HEK293 (cell line): Measurements from ENCODE around the gene SEMA6A.

Experiments used
- CTCF ChIA-PET: fragments of 350-600 bp; formaldehyde crosslinking; extraction: SDS; loops from one replicate; lab custom pipeline; 2021; ENCODE audit warnings: antibody characterized with exemption; lab: Yijun Ruan, JAX
- POLR2A ChIA-PET: fragments of 300-600 bp; formaldehyde crosslinking; extraction: SDS; loops from one replicate; lab custom pipeline; 2020; ENCODE audit warnings: antibody characterized with exemption, inconsistent platforms; lab: Yijun Ruan, JAX
- H3K27ac ChIP-seq: fragments of 200-500 bp; sonication (Bioruptor generic); 2 replicates; pipeline ENCODE4 v1.5.1; 2014; ENCODE audit warnings: low read depth, low read length, control low read depth, inconsistent platforms; ENCODE audit errors: extremely low read depth
- H3K36me3 ChIP-seq, 2 experiments: fragments of 200-500 bp in 1 of 2; sonication (Bioruptor generic) in 1 of 2; 1 replicate in 1 of 2; 2 replicates in 1 of 2; pipeline ENCODE4 v1.5.1; 2014 to 2017; ENCODE audit warnings: inconsistent platforms in 2 of 2, low read length in 2 of 2; ENCODE audit not compliant: control insufficient read depth in 2 of 2, insufficient read depth in 1 of 2
- H3K4me1 ChIP-seq: fragments of 200-500 bp; sonication (Bioruptor generic); 2 replicates; pipeline ENCODE4 v1.5.1; 2014; ENCODE audit warnings: mild to moderate bottlenecking, low read length, inconsistent platforms; ENCODE audit not compliant: control insufficient read depth, insufficient read depth
- H3K4me3 ChIP-seq: 2 replicates; pipeline ENCODE4 v1.5.1; 2011; ENCODE audit warnings: low read depth, mild to moderate bottlenecking, control low read depth, low read length, moderate library complexity
- H3K9me3 ChIP-seq: fragments of 200-500 bp; sonication (Bioruptor generic); 2 replicates; pipeline ENCODE4 v1.5.1; 2014; ENCODE audit warnings: low read depth, low read length, inconsistent platforms; ENCODE audit not compliant: control insufficient read depth, insufficient read depth
- MZF1 ChIP-seq: fragments of 450-650 bp; formaldehyde crosslinking; IDR thresholded peaks from 2 replicates; pipeline ENCODE4 v1.5.1; 2017; ENCODE audit warnings: missing biosample characterization, missing genetic modification characterization, borderline replicate concordance
- PRDM1 ChIP-seq: fragments of 450-650 bp; formaldehyde crosslinking; IDR thresholded peaks from 2 replicates; pipeline ENCODE4; 2016; ENCODE audit warnings: missing biosample characterization, missing genetic modification characterization
- SALL2 ChIP-seq: fragments of 450-650 bp; formaldehyde crosslinking; IDR thresholded peaks from 2 replicates; pipeline ENCODE4 v1.5.0; 2017; ENCODE audit warnings: missing biosample characterization, mild to moderate bottlenecking, missing genetic modification characterization, borderline replicate concordance
- ZBTB20 ChIP-seq: fragments of 450-650 bp; formaldehyde crosslinking; IDR thresholded peaks from 2 replicates; pipeline ENCODE4 v1.5.1; 2016; ENCODE audit warnings: missing biosample characterization, missing genetic modification characterization
- ZFHX2 ChIP-seq: fragments of 450-650 bp; formaldehyde crosslinking; conservative IDR thresholded peaks from 2 replicates; pipeline ENCODE4 v1.5.1; 2016; ENCODE audit warnings: missing biosample characterization, missing genetic modification characterization
- ZFP3 ChIP-seq: fragments of 450-650 bp; formaldehyde crosslinking; IDR thresholded peaks from 2 replicates; pipeline ENCODE4 v1.5.1; 2016; ENCODE audit warnings: low read depth, missing biosample characterization, missing genetic modification characterization
- ZNF133 ChIP-seq: fragments of 450-650 bp; formaldehyde crosslinking; IDR thresholded peaks from 2 replicates; pipeline ENCODE4 v1.5.1; 2016; ENCODE audit warnings: missing biosample characterization, missing genetic modification characterization
- ZNF169 ChIP-seq: fragments of 450-650 bp; formaldehyde crosslinking; IDR thresholded peaks from 2 replicates; pipeline ENCODE4 v1.5.1; 2016; ENCODE audit warnings: missing biosample characterization, missing genetic modification characterization
- ZNF175 ChIP-seq: fragments of 450-650 bp; formaldehyde crosslinking; IDR thresholded peaks from 2 replicates; pipeline ENCODE4 v1.5.1; 2016; ENCODE audit warnings: missing biosample characterization, missing genetic modification characterization
- ZNF26 ChIP-seq: fragments of 450-650 bp; formaldehyde crosslinking; IDR thresholded peaks from 2 replicates; pipeline ENCODE4 v1.5.1; 2016; ENCODE audit warnings: missing biosample characterization, missing genetic modification characterization
- ZNF311 ChIP-seq: fragments of 450-650 bp; formaldehyde crosslinking; IDR thresholded peaks from 2 replicates; pipeline ENCODE4 v1.5.1; 2017; ENCODE audit warnings: missing biosample characterization, missing genetic modification characterization, borderline replicate concordance
- ZNF366 ChIP-seq: fragments of 450-650 bp; formaldehyde crosslinking; conservative IDR thresholded peaks from 2 replicates; pipeline ENCODE4 v1.5.1; 2016; ENCODE audit warnings: missing biosample characterization, missing genetic modification characterization
- ZNF561 ChIP-seq: fragments of 450-650 bp; IDR thresholded peaks from 2 replicates; pipeline ENCODE4 v1.5.1; 2018; ENCODE audit warnings: missing biosample characterization, missing genetic modification characterization, borderline replicate concordance
- ZNF623 ChIP-seq: fragments of 450-650 bp; formaldehyde crosslinking; IDR thresholded peaks from 2 replicates; pipeline ENCODE4 v1.5.1; 2016; ENCODE audit warnings: missing biosample characterization, missing genetic modification characterization
- ZNF658 ChIP-seq: fragments of 450-650 bp; formaldehyde crosslinking; IDR thresholded peaks from 2 replicates; pipeline ENCODE4; 2016; ENCODE audit warnings: missing biosample characterization, missing genetic modification characterization
- TF ChIP-seq, protein P1 (sequence below): fragments of 450-650 bp; formaldehyde crosslinking; IDR thresholded peaks from 2 replicates; pipeline ENCODE4 v1.5.1; 2016; ENCODE audit warnings: missing biosample characterization, missing genetic modification characterization
- TF ChIP-seq, protein P2 (sequence below): fragments of 450-650 bp; formaldehyde crosslinking; IDR thresholded peaks from 2 replicates; pipeline ENCODE4 v1.5.1; 2016; ENCODE audit warnings: missing biosample characterization, missing genetic modification characterization
- TF ChIP-seq, protein P3 (sequence below): fragments of 450-650 bp; formaldehyde crosslinking; IDR thresholded peaks from 2 replicates; pipeline ENCODE4 v1.5.1; 2017; ENCODE audit warnings: missing biosample characterization, missing genetic modification characterization

The SEMA6A gene

GRCh38 chr5:116415989-116416388 lies 158.6 kb downstream of the SEMA6A start:
- ChIA-PET POLR2A (no interaction called here), CTCF (interaction anchor here (0.7 kb wide), 1 partner anchor 29 kb away, joined by 4 read pairs; no protein-coding TSS in a partner anchor)
- Histone ChIP-seq H3K4me1 (no peaks in the 10 kb centered on the region), H3K4me3 (no peak overlapping the region), H3K36me3 (no peaks in the 10 kb centered on the region), H3K27ac (no peak overlapping the region), H3K9me3 (no peaks in the 10 kb centered on the region)
- TF ChIP-seq ZNF366 (tag by site-specific recombination): no peak
- TF ChIP-seq ZNF175 (tag by site-specific recombination): no peak
- TF ChIP-seq ZNF26 (tag by site-specific recombination): no peak
- no peak for TF ChIP-seq ZBTB20 (tag by site-specific recombination)
- TF ChIP-seq, protein P1, sequence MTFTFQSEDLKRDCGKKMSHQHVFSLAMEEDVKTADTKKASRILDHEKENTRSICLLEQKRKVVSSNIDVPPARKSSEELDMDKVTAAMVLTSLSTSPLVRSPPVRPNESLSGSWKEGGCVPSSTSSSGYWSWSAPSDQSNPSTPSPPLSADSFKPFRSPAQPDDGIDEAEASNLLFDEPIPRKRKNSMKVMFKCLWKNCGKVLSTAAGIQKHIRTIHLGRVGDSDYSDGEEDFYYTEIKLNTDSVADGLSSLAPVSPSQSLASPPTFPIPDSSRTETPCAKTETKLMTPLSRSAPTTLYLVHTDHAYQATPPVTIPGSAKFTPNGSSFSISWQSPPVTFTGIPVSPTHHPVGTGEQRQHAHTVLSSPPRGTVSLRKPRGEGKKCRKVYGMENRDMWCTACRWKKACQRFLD (tag by site-specific recombination): no peak

- H3K36me3 ChIP-seq: no peaks in the 10 kb centered on the region
- POLR2A ChIA-PET: no interaction called here
- no peaks in the 10 kb centered on the region for H3K9me3 ChIP-seq
- H3K4me1 ChIP-seq: no peaks in the 10 kb centered on the region
- no peak overlapping the region for H3K27ac ChIP-seq
- no peak overlapping the region for H3K4me3 ChIP-seq
- CTCF ChIA-PET: interaction anchor here (0.7 kb wide), 1 partner anchor 8 kb away, joined by 3 read pairs; no protein-coding TSS in a partner anchor
- TF ChIP-seq MZF1 (tag by site-specific recombination) (no peak), ZNF561 (tag by site-specific recombination) (no peak), ZNF311 (tag by site-specific recombination) (no peak), ZNF169 (tag by site-specific recombination) (no peak), ZNF133 (tag by site-specific recombination) (no peak), ZNF366 (tag by site-specific recombination) (no peak), ZNF623 (tag by site-specific recombination) (no peak), SALL2 (no peak), ZFP3 (tag by site-specific recombination) (no peak)
- TF ChIP-seq, protein P2, sequence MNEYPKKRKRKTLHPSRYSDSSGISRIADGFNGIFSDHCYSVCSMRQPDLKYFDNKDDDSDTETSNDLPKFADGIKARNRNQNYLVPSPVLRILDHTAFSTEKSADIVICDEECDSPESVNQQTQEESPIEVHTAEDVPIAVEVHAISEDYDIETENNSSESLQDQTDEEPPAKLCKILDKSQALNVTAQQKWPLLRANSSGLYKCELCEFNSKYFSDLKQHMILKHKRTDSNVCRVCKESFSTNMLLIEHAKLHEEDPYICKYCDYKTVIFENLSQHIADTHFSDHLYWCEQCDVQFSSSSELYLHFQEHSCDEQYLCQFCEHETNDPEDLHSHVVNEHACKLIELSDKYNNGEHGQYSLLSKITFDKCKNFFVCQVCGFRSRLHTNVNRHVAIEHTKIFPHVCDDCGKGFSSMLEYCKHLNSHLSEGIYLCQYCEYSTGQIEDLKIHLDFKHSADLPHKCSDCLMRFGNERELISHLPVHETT: no peak
- TF ChIP-seq, all 188 proteins: peak for 0
Measured at GRCh38 chr5:116415182-116415581, 159.4 kb downstream of the SEMA6A start.

GRCh38 chr5:116411101-116411571 lies 163.5 kb downstream of the SEMA6A start:
- H3K36me3 ChIP-seq: no peaks in the 10 kb centered on the region
- CTCF ChIA-PET: interaction anchor here (0.5 kb wide), 1 partner anchor 342 kb away, joined by 6 read pairs; no protein-coding TSS in a partner anchor
- no peak for TF ChIP-seq PRDM1 (tag by site-specific recombination)
- no peak for TF ChIP-seq ZNF175 (tag by site-specific recombination)
- TF ChIP-seq, protein P3, sequence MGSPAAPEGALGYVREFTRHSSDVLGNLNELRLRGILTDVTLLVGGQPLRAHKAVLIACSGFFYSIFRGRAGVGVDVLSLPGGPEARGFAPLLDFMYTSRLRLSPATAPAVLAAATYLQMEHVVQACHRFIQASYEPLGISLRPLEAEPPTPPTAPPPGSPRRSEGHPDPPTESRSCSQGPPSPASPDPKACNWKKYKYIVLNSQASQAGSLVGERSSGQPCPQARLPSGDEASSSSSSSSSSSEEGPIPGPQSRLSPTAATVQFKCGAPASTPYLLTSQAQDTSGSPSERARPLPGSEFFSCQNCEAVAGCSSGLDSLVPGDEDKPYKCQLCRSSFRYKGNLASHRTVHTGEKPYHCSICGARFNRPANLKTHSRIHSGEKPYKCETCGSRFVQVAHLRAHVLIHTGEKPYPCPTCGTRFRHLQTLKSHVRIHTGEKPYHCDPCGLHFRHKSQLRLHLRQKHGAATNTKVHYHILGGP (tag by site-specific recombination): no peak
- TF ChIP-seq ZNF658: no peak
- 0 out of 2 replicates have a peak, but pooled peaks have one; percentile 22 for TF ChIP-seq ZFHX2
- TF ChIP-seq, all 188 proteins: peak for 1
- no peak overlapping the region for H3K27ac ChIP-seq
- H3K9me3 ChIP-seq: no peaks in the 10 kb centered on the region
- POLR2A ChIA-PET: no interaction called here
- no peak overlapping the region for H3K4me3 ChIP-seq
- H3K4me1 ChIP-seq: no peaks in the 10 kb centered on the region
